Measurements from ENCODE around the gene CD81. TPM values are rescaled to one million over a fixed set of nuclear protein-coding genes. Genes with fewer than 3 reads are reported as not detected.

CD81 gene
- total RNA-seq, 1 donor from 2014 or later: 441 TPM

DNA sequence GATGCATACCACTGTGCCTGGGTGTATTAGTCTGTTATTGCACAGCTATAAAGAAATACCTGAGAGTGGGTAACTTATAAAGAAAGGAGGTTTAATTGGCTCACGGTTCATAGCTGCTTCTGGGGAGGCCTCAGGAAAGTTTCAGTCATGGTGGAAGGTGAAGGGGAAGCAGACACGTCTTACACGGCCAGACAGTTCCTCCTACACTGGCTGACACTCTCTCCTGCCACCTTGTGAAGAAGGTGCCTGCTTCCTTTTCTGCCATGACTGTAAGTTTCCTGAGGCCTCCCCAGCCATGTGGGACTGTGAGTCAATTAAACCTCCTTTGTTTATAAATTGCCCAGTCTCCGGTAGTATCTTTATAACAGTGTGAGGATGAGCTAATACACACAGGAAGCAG is 33.6 kb upstream of the CD81 start:
- peaks cover 5% of the 10 kb centered on the region for H3K27me3 Mint-ChIP-seq (ENCODE audit: low read depth)
- H3K4me3 Mint-ChIP-seq (ENCODE audit: unreplicated experiment): no peak overlapping the region
- no peak for DNase-seq (ENCODE audit: low spot score)
- TF ChIP-seq, protein P1, sequence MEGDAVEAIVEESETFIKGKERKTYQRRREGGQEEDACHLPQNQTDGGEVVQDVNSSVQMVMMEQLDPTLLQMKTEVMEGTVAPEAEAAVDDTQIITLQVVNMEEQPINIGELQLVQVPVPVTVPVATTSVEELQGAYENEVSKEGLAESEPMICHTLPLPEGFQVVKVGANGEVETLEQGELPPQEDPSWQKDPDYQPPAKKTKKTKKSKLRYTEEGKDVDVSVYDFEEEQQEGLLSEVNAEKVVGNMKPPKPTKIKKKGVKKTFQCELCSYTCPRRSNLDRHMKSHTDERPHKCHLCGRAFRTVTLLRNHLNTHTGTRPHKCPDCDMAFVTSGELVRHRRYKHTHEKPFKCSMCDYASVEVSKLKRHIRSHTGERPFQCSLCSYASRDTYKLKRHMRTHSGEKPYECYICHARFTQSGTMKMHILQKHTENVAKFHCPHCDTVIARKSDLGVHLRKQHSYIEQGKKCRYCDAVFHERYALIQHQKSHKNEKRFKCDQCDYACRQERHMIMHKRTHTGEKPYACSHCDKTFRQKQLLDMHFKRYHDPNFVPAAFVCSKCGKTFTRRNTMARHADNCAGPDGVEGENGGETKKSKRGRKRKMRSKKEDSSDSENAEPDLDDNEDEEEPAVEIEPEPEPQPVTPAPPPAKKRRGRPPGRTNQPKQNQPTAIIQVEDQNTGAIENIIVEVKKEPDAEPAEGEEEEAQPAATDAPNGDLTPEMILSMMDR (IDR thresholded peaks at IDR 0.05): no peak
- no peaks in the 10 kb centered on the region for H3K4me1 Mint-ChIP-seq (ENCODE audit: low read depth)
- no peaks in the 10 kb centered on the region for H3K9me3 Mint-ChIP-seq (ENCODE audit: low read depth)
- H3K36me3 Mint-ChIP-seq (ENCODE audit: low read depth): peaks cover 7% of the 10 kb centered on the region
- H3K27ac Mint-ChIP-seq (ENCODE audit: unreplicated experiment): no peak overlapping the region

DNA sequence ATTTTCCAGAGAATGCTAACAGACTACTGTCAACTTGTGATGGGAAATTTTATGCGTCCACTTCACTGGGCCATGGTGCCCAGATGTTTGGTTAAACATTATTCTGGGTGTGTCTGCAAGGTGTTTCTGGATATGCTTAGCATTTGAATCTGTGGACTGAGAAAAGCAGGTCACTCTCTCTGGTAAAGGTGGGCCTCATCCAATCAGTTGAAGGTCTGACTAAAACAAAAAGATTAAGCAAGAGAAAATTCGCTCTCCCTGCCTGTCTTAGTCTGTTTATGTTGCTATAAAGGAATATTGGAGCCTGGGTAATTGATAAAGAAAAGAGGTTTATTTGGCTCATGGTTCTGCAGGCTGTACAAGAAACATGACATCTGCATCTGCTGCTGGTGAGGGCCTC is 32.1 kb upstream of the CD81 start:
- no peak for DNase-seq (ENCODE audit: low spot score)
- H3K9me3 Mint-ChIP-seq (ENCODE audit: low read depth): peaks cover 10% of the 10 kb centered on the region
- no peak overlapping the region for H3K4me3 Mint-ChIP-seq (ENCODE audit: unreplicated experiment)
- no peaks in the 10 kb centered on the region for H3K27me3 Mint-ChIP-seq (ENCODE audit: low read depth)
- H3K27ac Mint-ChIP-seq (ENCODE audit: unreplicated experiment): no peak overlapping the region
- no peaks in the 10 kb centered on the region for H3K4me1 Mint-ChIP-seq (ENCODE audit: low read depth)
- H3K36me3 Mint-ChIP-seq (ENCODE audit: low read depth): peaks cover 9% of the 10 kb centered on the region
- TF ChIP-seq, protein P1 (IDR thresholded peaks at IDR 0.05): no peak

DNA sequence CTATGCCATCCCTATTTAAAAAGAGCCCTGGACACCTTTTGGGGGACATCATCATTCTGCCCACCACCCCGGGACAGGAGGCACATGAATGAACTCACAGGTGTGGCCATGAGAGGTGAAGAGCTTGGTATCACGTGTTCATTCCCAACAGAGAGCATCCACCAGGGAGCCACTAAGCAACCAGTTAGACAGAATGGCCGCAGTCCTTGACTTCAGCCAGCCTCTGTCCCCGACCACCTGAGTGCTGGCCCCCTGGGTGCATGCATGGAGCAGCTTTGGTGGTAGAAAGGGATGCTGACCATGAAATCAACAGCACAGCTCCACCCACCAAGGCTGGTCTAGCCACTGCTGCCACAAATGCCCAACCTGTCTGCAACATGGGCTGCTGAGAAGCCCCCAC is 31.1 kb upstream of the CD81 start:
- Mint-ChIP-seq H3K27me3 (ENCODE audit: low read depth) (no peaks in the 10 kb centered on the region), H3K9me3 (ENCODE audit: low read depth) (peaks cover 14% of the 10 kb centered on the region), H3K4me1 (ENCODE audit: low read depth) (no peaks in the 10 kb centered on the region), H3K4me3 (ENCODE audit: unreplicated experiment) (no peak overlapping the region), H3K36me3 (ENCODE audit: low read depth) (peaks cover 9% of the 10 kb centered on the region), H3K27ac (ENCODE audit: unreplicated experiment) (no peak overlapping the region)
- no peak for DNase-seq (ENCODE audit: low spot score)
- TF ChIP-seq, protein P1 (IDR thresholded peaks at IDR 0.05): no peak

DNA sequence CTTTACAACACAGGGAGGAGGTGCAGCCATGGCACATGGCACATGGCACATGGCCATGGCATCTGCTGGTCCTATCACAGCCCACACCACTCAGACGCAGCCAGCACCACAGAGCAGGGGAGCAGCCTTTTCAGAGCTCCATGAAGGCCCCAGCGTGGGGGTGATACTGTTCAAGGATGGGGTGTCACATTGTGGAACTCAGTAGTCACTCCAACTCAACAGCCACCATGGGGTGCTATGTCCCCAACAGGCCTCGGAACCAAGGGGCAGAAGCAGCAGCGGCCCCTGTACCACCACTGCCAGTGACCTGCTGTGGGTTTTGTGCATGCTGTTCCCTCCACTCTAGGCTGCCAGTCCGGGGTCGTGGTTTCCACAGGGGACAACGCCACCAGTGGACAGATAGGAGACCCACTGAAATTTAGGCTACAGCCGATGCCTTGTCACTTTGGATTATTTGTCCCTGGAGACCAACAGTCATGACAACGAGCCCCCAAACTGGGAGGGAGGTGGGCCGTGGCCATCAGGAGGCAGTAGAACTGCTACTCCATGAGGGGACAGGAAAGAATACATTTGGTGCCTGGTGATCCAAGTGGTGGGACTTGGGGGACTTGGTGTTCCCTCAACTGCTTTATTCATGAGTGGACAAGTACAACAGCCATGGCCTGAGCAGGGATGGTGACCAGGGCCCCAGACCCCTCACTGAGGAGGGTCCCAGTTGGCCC is 30.4 kb upstream of the CD81 start:
- no peak for DNase-seq (ENCODE audit: low spot score)
- TF ChIP-seq, protein P1 (IDR thresholded peaks at IDR 0.05): no peak
- H3K36me3 Mint-ChIP-seq (ENCODE audit: low read depth): peaks cover 9% of the 10 kb centered on the region
- no peak overlapping the region for H3K4me3 Mint-ChIP-seq (ENCODE audit: unreplicated experiment)
- H3K27me3 Mint-ChIP-seq (ENCODE audit: low read depth): no peaks in the 10 kb centered on the region
- H3K9me3 Mint-ChIP-seq (ENCODE audit: low read depth): peaks cover 14% of the 10 kb centered on the region
- no peak overlapping the region for H3K27ac Mint-ChIP-seq (ENCODE audit: unreplicated experiment)
- no peaks in the 10 kb centered on the region for H3K4me1 Mint-ChIP-seq (ENCODE audit: low read depth)

DNA sequence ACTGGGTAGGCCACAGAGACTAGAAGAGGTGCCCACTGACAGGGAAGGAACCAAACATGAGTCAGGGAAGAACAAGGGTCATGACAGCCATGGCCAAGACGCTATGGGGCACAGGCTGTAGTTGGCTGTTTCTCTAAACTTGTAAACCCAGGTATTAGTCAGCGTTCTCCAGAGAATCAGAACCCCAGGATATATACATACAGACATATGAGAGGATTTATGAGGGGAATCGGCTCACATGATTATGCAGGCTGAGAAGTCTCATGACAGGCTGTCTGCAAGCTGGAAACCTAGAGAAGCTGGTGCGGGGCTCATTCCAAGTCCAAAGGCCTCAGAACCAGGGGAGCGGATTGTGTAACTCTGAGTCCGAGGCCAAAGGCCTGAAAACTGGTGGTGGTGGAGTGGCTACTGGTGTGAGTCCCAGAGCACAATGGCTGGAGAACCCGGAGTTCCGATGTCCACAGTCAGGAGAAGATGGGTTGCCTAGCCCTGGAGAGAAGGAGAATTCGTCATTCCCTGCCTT is 29.7 kb upstream of the CD81 start:
- peaks cover 14% of the 10 kb centered on the region for H3K9me3 Mint-ChIP-seq (ENCODE audit: low read depth)
- H3K4me3 Mint-ChIP-seq (ENCODE audit: unreplicated experiment): no peak overlapping the region
- no peaks in the 10 kb centered on the region for H3K27me3 Mint-ChIP-seq (ENCODE audit: low read depth)
- no peak for DNase-seq (ENCODE audit: low spot score)
- TF ChIP-seq, protein P1 (IDR thresholded peaks at IDR 0.05): no peak
- peaks cover 9% of the 10 kb centered on the region for H3K36me3 Mint-ChIP-seq (ENCODE audit: low read depth)
- H3K4me1 Mint-ChIP-seq (ENCODE audit: low read depth): no peaks in the 10 kb centered on the region
- H3K27ac Mint-ChIP-seq (ENCODE audit: unreplicated experiment): no peak overlapping the region

Data from chondrocyte (in vitro differentiated cells).